ENCODE data around the gene SLC35G4. TPM values are rescaled to one million over a fixed set of nuclear protein-coding genes. Genes with fewer than 3 reads are reported as not detected.

The SLC35G4 gene
- total RNA-seq, 1 experiment from 2014 or later = not detected

GRCh38 chr18:11600321-11600720 lies 9.1 kb upstream of the SLC35G4 start:
- H3K27me3 ChIP-seq (ENCODE audit: insufficient read depth, low read length) = no peaks in the 10 kb centered on the region
- no peak overlapping the region for H2BK15ac ChIP-seq (ENCODE audit: low read depth, low read length)
- H2BK20ac ChIP-seq (ENCODE audit: low read depth, low read length, poor library complexity, severe bottlenecking) = no peak overlapping the region
- no peak overlapping the region for H3K4ac ChIP-seq (ENCODE audit: low read depth, low read length)
- no peak for TF ChIP-seq CTCF (conservative IDR thresholded peaks at IDR 0.05)
- no CpG with 5 or more reads among the region's 3 CpGs for WGBS (ENCODE audit: extremely low coverage, insufficient read length, low lambda C conversion rate)
- no peak overlapping the region for H2BK12ac ChIP-seq (ENCODE audit: insufficient read length, low read depth, low read length)
- Mint-ChIP-seq H3K4me3 (no peak overlapping the region), H3K36me3 (ENCODE audit: insufficient read depth in 1 of 3, low read depth in 3 of 3) (peaks cover 0 to 4% (median 0%) of the 10 kb centered on the region in 3 experiments; a peak in 2 of 7 replicates), H3K27me3 (ENCODE audit: low read depth) (no peaks in the 10 kb centered on the region; the same call in 1 of the 2 replicates), H3K9me3 (peaks cover 6 to 13% of the 10 kb centered on the region in 2 experiments), H3K4me1 (no peaks in the 10 kb centered on the region), H3K27ac (no peak overlapping the region)
- H4K20me1 ChIP-seq (ENCODE audit: control insufficient read depth, insufficient read depth, insufficient read length) = no peaks in the 10 kb centered on the region
- H3K14ac ChIP-seq (ENCODE audit: insufficient read depth, low read length) = no peak overlapping the region
- no peak overlapping the region for H3K18ac ChIP-seq (ENCODE audit: insufficient read length, low read depth, low read length)
- no peaks in the 10 kb centered on the region for H3K79me1 ChIP-seq (ENCODE audit: insufficient read depth, low read depth, low read length, poor library complexity, severe bottlenecking)
- H3K23me2 ChIP-seq (ENCODE audit: insufficient read length, low read depth, low read length, poor library complexity, severe bottlenecking) = no peaks in the 10 kb centered on the region
- H3K23ac ChIP-seq (ENCODE audit: insufficient read length, low read depth, low read length) = no peak overlapping the region
- no peaks in the 10 kb centered on the region for H3K4me1 ChIP-seq (ENCODE audit: insufficient read depth, low read length)
- H2AFZ ChIP-seq (ENCODE audit: low read length) = no peak overlapping the region
- no peak overlapping the region for H3K27ac ChIP-seq (ENCODE audit: insufficient read length, low read depth, low read length)
- no peak overlapping the region for H3T11ph ChIP-seq (ENCODE audit: low read length)
- H3K4me2 ChIP-seq (ENCODE audit: insufficient read depth, insufficient read length, low read length) = no peak overlapping the region
- H3K9ac ChIP-seq (ENCODE audit: extremely low read depth, insufficient read length, low read length) = no peak overlapping the region
- H2AK5ac ChIP-seq (ENCODE audit: insufficient read length, low read length) = no peak overlapping the region
- H3K79me2 ChIP-seq (ENCODE audit: insufficient read depth, low read length) = no peaks in the 10 kb centered on the region
- H3K9me3 ChIP-seq (ENCODE audit: control insufficient read depth, low read depth, low read length) = no peaks in the 10 kb centered on the region
- no peak overlapping the region for H3K56ac ChIP-seq (ENCODE audit: insufficient read length, low read depth, low read length)
- no peak overlapping the region for H4K5ac ChIP-seq (ENCODE audit: insufficient read length, low read depth, low read length)
- no peak overlapping the region for H2BK120ac ChIP-seq (ENCODE audit: low read depth, low read length, poor library complexity, severe bottlenecking)
- no peak overlapping the region for H2BK5ac ChIP-seq (ENCODE audit: insufficient read length, low read length)
- H4K91ac ChIP-seq (ENCODE audit: insufficient read length, low read depth, low read length) = no peak overlapping the region
- no peak for DNase-seq
- no peak overlapping the region for H4K8ac ChIP-seq (replicated peaks; ENCODE audit: insufficient read length, low read depth, low read length)
